Adrenal gland (tissue), 12 donors: Measurements from ENCODE around the gene GIN1. TPM values are rescaled to one million over a fixed set of nuclear protein-coding genes. Genes with fewer than 3 reads are reported as not detected.

Source experiments
- DNase-seq, 7 donors: peaks; one replicate each; pipeline ENCODE4 v3.0.0-alpha.2; 2019 to 2020
- H3K27ac ChIP-seq, 5 donors: fragments of 200-600 bp; sonication (generic) in 4 of 5; 1 replicate in 3 of 5; 2 replicates in 2 of 5; pipeline versions ENCODE4 v1.5.1 to v1.8.0; 2016 to 2020; ENCODE audit warnings: mild to moderate bottlenecking in 1 of 5
- H3K27me3 ChIP-seq: fragments of 200-600 bp; 2 replicates; pipeline ENCODE4 v1.8.0; 2021
- H3K36me3 ChIP-seq, 2 donors: fragments of 200-600 bp; replicated peaks in 1 of 2; 1 replicate in 1 of 2; 2 replicates in 1 of 2; pipeline versions ENCODE4 v1.5.1 to v1.8.0; 2018 to 2022
- H3K4me1 ChIP-seq, 2 donors: fragments of 200-600 bp; replicated peaks in 1 of 2; 1 replicate in 1 of 2; 2 replicates in 1 of 2; pipeline versions ENCODE4 v1.5.1 to v1.8.0; 2018 to 2021
- H3K4me3 ChIP-seq, 4 donors: fragments of 200-600 bp; sonication (generic) in 3 of 4; one replicate each; pipeline ENCODE4 v1.5.1; 2016 to 2018
- H3K9me3 ChIP-seq, 3 donors: fragments of 200-600 bp; sonication (generic) in 1 of 3; replicated peaks in 1 of 3; 1 replicate in 2 of 3; 2 replicates in 1 of 3; pipeline versions ENCODE4 v1.5.1 to v1.8.0; 2016 to 2021
- POLR2A ChIP-seq, 2 donors: fragments of 450-650 bp; IDR thresholded peaks; one replicate each; pipeline ENCODE4 v1.6.1; 2017; ENCODE audit warnings: antibody characterized with exemption in 2 of 2, mild to moderate bottlenecking in 2 of 2, moderate library complexity in 1 of 2
- WGBS, 4 donors: extraction: QIAGEN DNeasy Blood & Tissue Kit in 2 of 4; methylation state at CpG; one replicate each; pipeline versions ENCODE4 v1.1.5 to v1.1.7; 2013 to 2017; 5-methylcytosine and 5-hydroxymethylcytosine counted together
- intact Hi-C, 2 donors: fragments of 100-400 bp; cut with DNase I; formaldehyde crosslinking; loops; one replicate each; pipeline versions ENCODE4 v1.14.1 to v1.15.0; 2022 to 2023
- polyA plus RNA-seq, 3 donors: library from polyadenylated mRNA; stranded (reverse); fragments of 200-250 nt in 2 of 3; fragments of 350-450 nt in 1 of 3; fragmentation: Illumina TruSeq in 1 of 3; extraction: RNeasy Lipid Tissue Mini Kit (QIAGEN cat#74804) in 1 of 3; gene quantifications; one replicate each; pipeline ENCODE4 v1.2.3, GENCODE V29; 2013 to 2014
- total RNA-seq, 9 donors: library from RNA; depleted of rRNA in 4 of 9; stranded (reverse); fragments of >200 nt in 4 of 9; fragments of 120-200 nt in 1 of 9; fragmentation: NEBNext Ultra II Directional in 1 of 9; extraction: Animal tissue kit (Norgen Biotek cat#: 25700) in 1 of 9; gene quantifications; one replicate each; pipeline versions ENCODE4 v1.1.0 to v1.2.4, GENCODE V29; 2013 to 2023
- TF ChIP-seq, protein P1 (sequence below), 6 experiments: fragments of 450-650 bp in 4 of 6; fragments of 200-600 bp in 2 of 6; sonication (generic) in 1 of 6; IDR thresholded peaks; 1 replicate in 5 of 6; 2 replicates in 1 of 6; pipeline versions ENCODE4 v1.5.1 to v1.8.0; 2016 to 2021; ENCODE audit warnings: antibody characterized with exemption in 6 of 6, mild to moderate bottlenecking in 2 of 6, moderate library complexity in 1 of 6
- donor health status: healthy with polysubstance abuse.
- donor health status: Bipolar disorder and iron deficiency.
- donor health status: DM: yes; HTN: yes; CAD: no.
- donor health status: DM: no; HTN: no; CAD: no.
- donor health status: DM: no; HTN: no; CAD: no.
- donor health status: DM: yes; HTN: yes; CAD: no.

GIN1 gene
- total and polyA plus RNA-seq, 12 donors = 3.2 to 22.0 (median 9.2) TPM

GRCh38 chr5:103127292-103127817 lies 7.4 kb upstream of the GIN1 start:
- 94 to 97% (median 95%) methylated on average over 2 of the region's 2 CpGs for WGBS, 4 donors
- Histone ChIP-seq H3K27ac (no peak overlapping the region), H3K27me3 (no peaks in the 10 kb centered on the region), H3K4me3 (no peak overlapping the region), H3K36me3 (no peaks in the 10 kb centered on the region), H3K4me1 (peaks cover 0 to 5% of the 10 kb centered on the region in 2 donors), H3K9me3 (no peaks in the 10 kb centered on the region)
- TF ChIP-seq POLR2A (IDR thresholded peaks at IDR 0.05) = no peak
- TF ChIP-seq, protein P1, sequence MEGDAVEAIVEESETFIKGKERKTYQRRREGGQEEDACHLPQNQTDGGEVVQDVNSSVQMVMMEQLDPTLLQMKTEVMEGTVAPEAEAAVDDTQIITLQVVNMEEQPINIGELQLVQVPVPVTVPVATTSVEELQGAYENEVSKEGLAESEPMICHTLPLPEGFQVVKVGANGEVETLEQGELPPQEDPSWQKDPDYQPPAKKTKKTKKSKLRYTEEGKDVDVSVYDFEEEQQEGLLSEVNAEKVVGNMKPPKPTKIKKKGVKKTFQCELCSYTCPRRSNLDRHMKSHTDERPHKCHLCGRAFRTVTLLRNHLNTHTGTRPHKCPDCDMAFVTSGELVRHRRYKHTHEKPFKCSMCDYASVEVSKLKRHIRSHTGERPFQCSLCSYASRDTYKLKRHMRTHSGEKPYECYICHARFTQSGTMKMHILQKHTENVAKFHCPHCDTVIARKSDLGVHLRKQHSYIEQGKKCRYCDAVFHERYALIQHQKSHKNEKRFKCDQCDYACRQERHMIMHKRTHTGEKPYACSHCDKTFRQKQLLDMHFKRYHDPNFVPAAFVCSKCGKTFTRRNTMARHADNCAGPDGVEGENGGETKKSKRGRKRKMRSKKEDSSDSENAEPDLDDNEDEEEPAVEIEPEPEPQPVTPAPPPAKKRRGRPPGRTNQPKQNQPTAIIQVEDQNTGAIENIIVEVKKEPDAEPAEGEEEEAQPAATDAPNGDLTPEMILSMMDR (IDR thresholded peaks at IDR 0.05) = no peak
- intact Hi-C loops = no loop called here
- no peak for DNase-seq

DNA sequence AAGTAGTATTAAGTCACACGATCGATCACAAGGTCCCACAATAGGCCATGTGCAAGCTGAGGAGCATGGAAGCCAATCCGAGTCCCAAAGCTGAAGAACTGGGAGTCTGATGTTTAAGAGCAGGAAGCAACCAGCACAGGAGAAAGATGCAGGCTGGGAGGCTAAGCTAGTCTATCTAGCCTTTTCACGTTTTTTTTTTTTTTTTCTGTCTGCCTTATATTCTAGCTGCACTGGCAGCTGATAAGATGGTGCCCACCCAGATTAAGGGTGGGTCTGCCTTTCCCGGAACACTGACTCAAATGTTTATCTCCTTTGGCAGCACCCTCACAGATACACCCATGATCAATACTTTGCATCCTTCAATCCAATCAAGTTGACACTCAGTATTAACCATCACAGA lies 6.6 kb upstream of the GIN1 start:
- TF ChIP-seq, protein P1 (IDR thresholded peaks at IDR 0.05) = no peak
- no peak for TF ChIP-seq POLR2A (IDR thresholded peaks at IDR 0.05)
- Histone ChIP-seq H3K27ac (no peak overlapping the region), H3K27me3 (no peaks in the 10 kb centered on the region), H3K36me3 (no peaks in the 10 kb centered on the region), H3K4me1 (peaks cover 1 to 13% of the 10 kb centered on the region in 2 donors), H3K9me3 (no peaks in the 10 kb centered on the region), H3K4me3 (no peak overlapping the region)
- 91 to 96% (median 93%) methylated on average over 5 of the region's 5 CpGs for WGBS, 4 donors
- DNase-seq = no peak
- intact Hi-C loops = no loop called here

DNA sequence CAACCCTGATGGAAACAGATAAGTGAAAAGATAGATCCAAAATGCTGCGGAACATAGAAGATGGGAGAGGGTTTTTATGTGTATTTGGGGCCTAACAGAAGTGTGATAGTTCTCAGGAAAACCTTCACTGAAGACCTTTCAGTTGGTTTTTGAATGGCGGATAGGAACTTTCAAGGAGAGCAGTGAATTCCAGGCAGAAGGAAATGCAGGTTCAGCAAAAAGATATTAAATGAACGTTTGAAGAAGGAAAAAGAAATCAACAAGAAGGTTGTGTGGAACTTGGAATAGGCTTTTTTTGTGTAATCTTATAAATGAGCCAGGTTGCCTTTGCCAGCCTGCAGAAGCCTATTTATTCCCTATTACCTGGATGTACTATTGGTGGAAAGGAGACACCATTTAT lies 2.3 kb upstream of the GIN1 start:
- 39 to 74% (median 60%) methylated on average over 3 of the region's 3 CpGs for WGBS, 4 donors
- Histone ChIP-seq H3K27me3 (no peaks in the 10 kb centered on the region), H3K27ac (no peak overlapping the region), H3K9me3 (no peaks in the 10 kb centered on the region), H3K4me3 (no peak overlapping the region), H3K4me1 (peaks cover 9 to 29% of the 10 kb centered on the region in 2 donors), H3K36me3 (no peaks in the 10 kb centered on the region)
- intact Hi-C loops = no loop called here
- TF ChIP-seq, protein P1 (IDR thresholded peaks at IDR 0.05) = no peak
- no peak for TF ChIP-seq POLR2A (IDR thresholded peaks at IDR 0.05)
- no peak for DNase-seq

DNA sequence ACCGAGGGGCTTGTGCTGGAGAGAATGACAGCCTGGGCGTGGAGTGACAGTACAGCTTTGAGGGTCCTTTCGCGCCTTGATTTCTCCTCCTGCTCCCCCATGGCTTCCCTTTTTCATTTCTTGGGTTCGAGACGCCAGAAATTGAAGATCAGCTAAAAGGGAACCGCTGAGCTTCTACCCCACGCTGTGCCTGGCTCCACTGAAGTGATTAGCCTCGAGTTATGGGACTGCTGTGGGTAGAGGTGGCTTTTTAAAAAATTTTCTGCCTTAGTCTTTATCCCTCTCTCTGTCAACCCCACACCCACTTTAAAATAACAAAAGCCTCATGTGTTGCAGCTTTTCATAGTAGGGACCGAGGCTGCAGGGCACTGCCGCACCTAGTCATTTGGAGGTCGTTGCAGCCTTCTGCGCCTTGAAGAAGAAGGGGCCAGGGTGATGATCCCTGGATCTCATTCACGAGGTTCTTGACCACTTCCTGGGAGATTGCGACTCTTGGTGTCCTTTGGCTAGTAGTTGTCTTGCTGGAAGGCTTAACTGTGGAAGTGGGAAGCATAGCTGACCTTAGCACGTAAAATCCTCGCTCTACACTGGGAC lies 766 bp upstream of the GIN1 start:
- intact Hi-C loops = no loop called here
- TF ChIP-seq, protein P1 (IDR thresholded peaks at IDR 0.05) = no peak
- no peak for TF ChIP-seq POLR2A (IDR thresholded peaks at IDR 0.05)
- peaks cover 13 to 29% of the 10 kb centered on the region in 2 donors for H3K4me1 ChIP-seq
- no peaks in the 10 kb centered on the region for H3K27me3 ChIP-seq
- peak overlapping the region; percentile 35 to 97 (median 93) for H3K27ac ChIP-seq
- no peaks in the 10 kb centered on the region for H3K9me3 ChIP-seq
- peak overlapping the region; percentile 17 to 87 (median 58) for H3K4me3 ChIP-seq
- no peaks in the 10 kb centered on the region for H3K36me3 ChIP-seq
- peak; percentile 18 to 52 (median 24) for DNase-seq
- 0 to 2% (median 1%) methylated on average over 17 of the region's 17 CpGs for WGBS, 4 donors
